ENCODE results near the gene MC2R.

Gene MC2R

GRCh38 chr18:13915995-13916431 lies 677 bp upstream of the MC2R start:
- no peak overlapping the region for H2BK15ac ChIP-seq (ENCODE audit: low read depth, poor library complexity, severe bottlenecking)
- no peak overlapping the region for H2AFZ ChIP-seq (ENCODE audit: low read depth, low read length)
- H3K36me3 ChIP-seq (ENCODE audit: control insufficient read depth in 1 of 2, insufficient read depth in 2 of 2, low read depth in 1 of 2, low read length in 2 of 2): no peaks in the 10 kb centered on the region
- DNase-seq: no peak
- H4K91ac ChIP-seq (ENCODE audit: low read length): no peak overlapping the region
- H3K4me3 ChIP-seq (ENCODE audit: insufficient read depth in 1 of 2, low read depth in 1 of 2, low read length in 2 of 2): no peak overlapping the region
- no peak overlapping the region for H3K23ac ChIP-seq (ENCODE audit: low read length in 2 of 2)
- no peak overlapping the region for H2BK5ac ChIP-seq (ENCODE audit: low read depth, low read length, poor library complexity, severe bottlenecking)
- no peak overlapping the region for H4K8ac ChIP-seq (ENCODE audit: low read length)
- H3K9ac ChIP-seq (ENCODE audit: low read length): no peak overlapping the region
- no peaks in the 10 kb centered on the region for H3K4me1 ChIP-seq (ENCODE audit: control insufficient read depth, insufficient read depth, low read depth, low read length)
- no peaks in the 10 kb centered on the region for H3K79me1 ChIP-seq (replicated peaks; ENCODE audit: low read length, poor library complexity, severe bottlenecking)
- H2BK120ac ChIP-seq (ENCODE audit: low read depth, low read length): no peak overlapping the region
- 74% methylated on average over 6 of the region's 7 CpGs for WGBS
- no peaks in the 10 kb centered on the region for H3K9me3 ChIP-seq (ENCODE audit: control insufficient read depth, low read length)
- no peak overlapping the region for H3K14ac ChIP-seq (ENCODE audit: low read length in 2 of 2)
- H3K4me2 ChIP-seq (ENCODE audit: low read length, poor library complexity, severe bottlenecking): no peak overlapping the region
- H2AK5ac ChIP-seq (ENCODE audit: low read length, severe bottlenecking): no peak overlapping the region
- no peak overlapping the region for H2BK12ac ChIP-seq (ENCODE audit: low read length in 2 of 2)
- no peak overlapping the region for H3K18ac ChIP-seq (ENCODE audit: low read depth in 1 of 2, low read length in 2 of 2)
- peaks cover 0 to 2% of the 10 kb centered on the region in 2 experiments for H3K27me3 ChIP-seq (ENCODE audit: control insufficient read depth in 1 of 2, insufficient read depth in 1 of 2, low read length in 2 of 2)
- H3K27ac ChIP-seq (ENCODE audit: low read length, poor library complexity, severe bottlenecking): no peak overlapping the region
- no peak overlapping the region for H3K4ac ChIP-seq (ENCODE audit: low read depth in 1 of 2, low read length in 2 of 2)

GRCh38 chr18:13914756-13915155 lies 580 bp downstream of the MC2R start:
- Histone ChIP-seq H3K4me1 (ENCODE audit: control insufficient read depth, insufficient read depth, low read depth, low read length) (no peaks in the 10 kb centered on the region), H3K4me3 (ENCODE audit: insufficient read depth in 1 of 2, low read depth in 1 of 2, low read length in 2 of 2) (no peak overlapping the region), H3K4ac (ENCODE audit: low read depth in 1 of 2, low read length in 2 of 2) (no peak overlapping the region), H3K23ac (ENCODE audit: low read length in 2 of 2) (no peak overlapping the region), H3K36me3 (ENCODE audit: control insufficient read depth in 1 of 2, insufficient read depth in 2 of 2, low read depth in 1 of 2, low read length in 2 of 2) (no peaks in the 10 kb centered on the region), H4K8ac (ENCODE audit: low read length) (no peak overlapping the region), H2BK5ac (ENCODE audit: low read depth, low read length, poor library complexity, severe bottlenecking) (no peak overlapping the region), H3K14ac (ENCODE audit: low read length in 2 of 2) (no peak overlapping the region), H2BK12ac (ENCODE audit: low read length in 2 of 2) (no peak overlapping the region), H2BK120ac (ENCODE audit: low read depth, low read length) (no peak overlapping the region), H3K27ac (ENCODE audit: low read length, poor library complexity, severe bottlenecking) (no peak overlapping the region), H2BK15ac (ENCODE audit: low read depth, poor library complexity, severe bottlenecking) (no peak overlapping the region), H3K18ac (ENCODE audit: low read depth in 1 of 2, low read length in 2 of 2) (no peak overlapping the region), H4K91ac (ENCODE audit: low read length) (no peak overlapping the region), H3K9ac (ENCODE audit: low read length) (no peak overlapping the region), H3K4me2 (ENCODE audit: low read length, poor library complexity, severe bottlenecking) (no peak overlapping the region), H2AK5ac (ENCODE audit: low read length, severe bottlenecking) (no peak overlapping the region), H3K27me3 (ENCODE audit: control insufficient read depth in 1 of 2, insufficient read depth in 1 of 2, low read length in 2 of 2) (peaks cover 0 to 2% of the 10 kb centered on the region in 2 experiments), H2AFZ (ENCODE audit: low read depth, low read length) (no peak overlapping the region), H3K9me3 (ENCODE audit: control insufficient read depth, low read length) (no peaks in the 10 kb centered on the region), H3K79me1 (replicated peaks; ENCODE audit: low read length, poor library complexity, severe bottlenecking) (no peaks in the 10 kb centered on the region)
- WGBS: 85% methylated on average over 5 of the region's 9 CpGs
- no peak for DNase-seq

- 89% methylated on average over 10 of the region's 10 CpGs for WGBS
- H3K18ac ChIP-seq (ENCODE audit: low read depth in 1 of 2, low read length in 2 of 2): no peak overlapping the region
- H3K23ac ChIP-seq (ENCODE audit: low read length in 2 of 2): no peak overlapping the region
These were observed 1.2 kb downstream of the MC2R start for GRCh38 chr18:13914170-13914569.

GRCh38 chr18:13913205-13913604 lies 2.1 kb downstream of the MC2R start:
- WGBS: 89% methylated on average over 10 of the region's 10 CpGs
- H4K8ac ChIP-seq (ENCODE audit: low read length): no peak overlapping the region
- H3K4me2 ChIP-seq (ENCODE audit: low read length, poor library complexity, severe bottlenecking): no peak overlapping the region
- H3K18ac ChIP-seq (ENCODE audit: low read depth in 1 of 2, low read length in 2 of 2): no peak overlapping the region
- no peak overlapping the region for H2AK5ac ChIP-seq (ENCODE audit: low read length, severe bottlenecking)
- no peaks in the 10 kb centered on the region for H3K9me3 ChIP-seq (ENCODE audit: control insufficient read depth, low read length)
- H3K79me1 ChIP-seq (replicated peaks; ENCODE audit: low read length, poor library complexity, severe bottlenecking): no peaks in the 10 kb centered on the region
- DNase-seq: no peak
- no peak overlapping the region for H2BK120ac ChIP-seq (ENCODE audit: low read depth, low read length)
- no peak overlapping the region for H2BK15ac ChIP-seq (ENCODE audit: low read depth, poor library complexity, severe bottlenecking)
- H3K14ac ChIP-seq (ENCODE audit: low read length in 2 of 2): no peak overlapping the region
- no peak overlapping the region for H2BK12ac ChIP-seq (ENCODE audit: low read length in 2 of 2)
- H3K23ac ChIP-seq (ENCODE audit: low read length in 2 of 2): no peak overlapping the region
- H3K9ac ChIP-seq (ENCODE audit: low read length): no peak overlapping the region
- no peak overlapping the region for H3K27ac ChIP-seq (ENCODE audit: low read length, poor library complexity, severe bottlenecking)
- H3K4me1 ChIP-seq (ENCODE audit: control insufficient read depth, insufficient read depth, low read depth, low read length): no peaks in the 10 kb centered on the region
- no peak overlapping the region for H4K91ac ChIP-seq (ENCODE audit: low read length)
- peaks cover 0 to 2% of the 10 kb centered on the region in 2 experiments for H3K27me3 ChIP-seq (ENCODE audit: control insufficient read depth in 1 of 2, insufficient read depth in 1 of 2, low read length in 2 of 2)
- H2AFZ ChIP-seq (ENCODE audit: low read depth, low read length): no peak overlapping the region
- no peak overlapping the region for H2BK5ac ChIP-seq (ENCODE audit: low read depth, low read length, poor library complexity, severe bottlenecking)
- H3K4me3 ChIP-seq (ENCODE audit: insufficient read depth in 1 of 2, low read depth in 1 of 2, low read length in 2 of 2): no peak overlapping the region
- H3K4ac ChIP-seq (ENCODE audit: low read depth in 1 of 2, low read length in 2 of 2): no peak overlapping the region
- no peaks in the 10 kb centered on the region for H3K36me3 ChIP-seq (ENCODE audit: control insufficient read depth in 1 of 2, insufficient read depth in 2 of 2, low read depth in 1 of 2, low read length in 2 of 2)

More at GRCh38 chr18:13914170-13914569, 1.2 kb downstream of the MC2R start:
- H3K4me3 ChIP-seq (ENCODE audit: insufficient read depth in 1 of 2, low read depth in 1 of 2, low read length in 2 of 2): no peak overlapping the region
- no peaks in the 10 kb centered on the region for H3K4me1 ChIP-seq (ENCODE audit: control insufficient read depth, insufficient read depth, low read depth, low read length)
- no peak overlapping the region for H2BK12ac ChIP-seq (ENCODE audit: low read length in 2 of 2)
- H3K27me3 ChIP-seq (ENCODE audit: control insufficient read depth in 1 of 2, insufficient read depth in 1 of 2, low read length in 2 of 2): peaks cover 0 to 2% of the 10 kb centered on the region in 2 experiments
- H4K8ac ChIP-seq (ENCODE audit: low read length): no peak overlapping the region
- H3K9me3 ChIP-seq (ENCODE audit: control insufficient read depth, low read length): no peaks in the 10 kb centered on the region
- H3K9ac ChIP-seq (ENCODE audit: low read length): no peak overlapping the region
- H2BK120ac ChIP-seq (ENCODE audit: low read depth, low read length): no peak overlapping the region
- no peak overlapping the region for H3K4ac ChIP-seq (ENCODE audit: low read depth in 1 of 2, low read length in 2 of 2)
- H3K36me3 ChIP-seq (ENCODE audit: control insufficient read depth in 1 of 2, insufficient read depth in 2 of 2, low read depth in 1 of 2, low read length in 2 of 2): no peaks in the 10 kb centered on the region
- no peak overlapping the region for H2AFZ ChIP-seq (ENCODE audit: low read depth, low read length)
- H2AK5ac ChIP-seq (ENCODE audit: low read length, severe bottlenecking): no peak overlapping the region
- H3K14ac ChIP-seq (ENCODE audit: low read length in 2 of 2): no peak overlapping the region
- H3K27ac ChIP-seq (ENCODE audit: low read length, poor library complexity, severe bottlenecking): no peak overlapping the region
- H2BK15ac ChIP-seq (ENCODE audit: low read depth, poor library complexity, severe bottlenecking): no peak overlapping the region
- no peak overlapping the region for H2BK5ac ChIP-seq (ENCODE audit: low read depth, low read length, poor library complexity, severe bottlenecking)
- H4K91ac ChIP-seq (ENCODE audit: low read length): no peak overlapping the region
- H3K4me2 ChIP-seq (ENCODE audit: low read length, poor library complexity, severe bottlenecking): no peak overlapping the region
- H3K79me1 ChIP-seq (replicated peaks; ENCODE audit: low read length, poor library complexity, severe bottlenecking): no peaks in the 10 kb centered on the region
- DNase-seq: no peak
